GM19043 (cell line): ENCODE measurements around the gene RUNX3.

Experiments used
- ATAC-seq: cut with Tn5 transposase; IDR thresholded peaks from one replicate; pipeline ENCODE4 v1.9.1; 2021; ENCODE audit warnings: low read depth; ENCODE audit not compliant: unreplicated experiment

RUNX3 gene

DNA sequence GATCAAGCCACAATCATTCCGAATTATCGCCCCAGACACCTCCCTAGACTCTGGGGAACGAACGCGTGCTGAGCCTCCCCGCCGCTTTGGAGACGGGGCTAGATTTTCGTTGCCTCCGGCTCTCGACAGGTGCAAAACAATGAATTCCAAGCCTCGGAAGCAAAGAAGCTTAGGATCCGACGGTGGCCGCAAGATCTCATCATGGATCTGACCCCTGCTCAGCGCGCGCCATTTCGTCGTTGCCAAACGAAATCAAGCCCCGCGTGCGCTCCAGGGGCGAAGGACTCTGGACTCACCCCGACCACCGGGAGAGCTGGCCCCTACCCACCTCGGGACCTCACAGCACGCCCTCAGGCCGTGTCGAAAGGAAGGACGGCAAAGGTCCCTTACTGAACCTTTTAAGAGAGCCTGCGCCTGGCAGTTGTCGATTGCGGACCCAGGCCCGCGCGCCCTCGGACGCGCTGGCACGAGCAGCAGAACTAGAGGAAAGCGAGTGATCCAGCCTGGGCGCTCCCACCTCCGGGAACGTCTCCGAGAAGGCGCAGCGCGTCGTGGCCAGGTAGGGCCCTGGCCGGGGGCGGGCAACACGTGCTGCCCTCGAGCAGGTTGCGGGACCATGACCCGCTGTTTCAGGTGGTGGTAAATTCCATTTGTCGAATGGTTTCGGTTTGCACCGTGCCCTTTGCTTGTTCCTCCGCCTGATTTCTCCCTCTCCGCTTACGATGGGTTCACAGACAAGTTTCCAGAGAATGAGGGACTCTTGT lies 1.6 kb upstream of the RUNX3 start:
- no peak for ATAC-seq

GRCh38 chr1:24931146-24931467 lies 1.0 kb upstream of the RUNX3 start:
- ATAC-seq, result no peak

GRCh38 chr1:24929398-24930259 lies 447 bp downstream of the RUNX3 start:
- ATAC-seq, result peak; percentile 8

GRCh38 chr1:24928689-24929397 lies 1.2 kb downstream of the RUNX3 start:
- no peak for ATAC-seq

GRCh38 chr1:24927988-24928688 lies 1.9 kb downstream of the RUNX3 start:
- ATAC-seq, result no peak

DNA sequence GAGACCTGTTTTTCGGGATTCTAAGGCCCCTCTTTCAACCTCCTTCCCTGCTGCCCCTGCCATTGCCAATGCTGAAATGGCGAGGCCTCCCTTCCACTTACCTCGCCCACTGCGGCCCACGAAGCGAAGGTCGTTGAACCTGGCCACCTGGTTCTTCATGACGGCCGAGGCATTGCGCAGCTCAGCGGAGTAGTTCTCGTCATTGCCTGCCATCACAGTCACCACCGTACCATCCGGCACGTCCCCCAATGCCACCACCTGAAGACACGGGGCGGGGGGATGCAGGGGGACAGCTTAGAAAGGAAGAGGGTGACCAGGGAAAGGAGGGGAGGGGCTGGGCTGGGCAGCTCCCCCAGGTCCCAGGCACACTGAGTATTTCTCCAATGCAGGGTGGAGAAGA lies 2.6 kb downstream of the RUNX3 start:
- no peak for ATAC-seq

- no peak for ATAC-seq
Measured at GRCh38 chr1:24926563-24927249, 3.4 kb downstream of the RUNX3 start.

DNA sequence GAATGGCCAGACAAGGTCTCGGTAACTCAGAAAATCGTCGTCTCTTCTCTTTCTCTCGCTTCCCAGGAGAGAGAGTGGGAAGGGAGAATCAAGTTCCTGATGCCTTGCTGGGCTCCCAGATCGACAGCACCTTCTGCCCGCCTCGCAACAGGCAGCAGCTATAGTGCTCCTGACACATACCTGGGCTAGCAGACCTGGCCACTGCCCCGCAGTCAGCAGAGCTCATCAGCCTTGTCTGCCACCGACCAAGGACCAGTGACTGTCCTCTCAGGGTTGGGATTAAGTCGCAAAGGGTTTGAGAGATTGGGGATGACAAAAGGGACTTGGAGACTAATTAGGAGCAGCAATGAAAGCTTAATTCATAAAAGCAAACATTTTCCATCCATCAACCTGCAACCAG lies 4.1 kb downstream of the RUNX3 start:
- ATAC-seq, result no peak

DNA sequence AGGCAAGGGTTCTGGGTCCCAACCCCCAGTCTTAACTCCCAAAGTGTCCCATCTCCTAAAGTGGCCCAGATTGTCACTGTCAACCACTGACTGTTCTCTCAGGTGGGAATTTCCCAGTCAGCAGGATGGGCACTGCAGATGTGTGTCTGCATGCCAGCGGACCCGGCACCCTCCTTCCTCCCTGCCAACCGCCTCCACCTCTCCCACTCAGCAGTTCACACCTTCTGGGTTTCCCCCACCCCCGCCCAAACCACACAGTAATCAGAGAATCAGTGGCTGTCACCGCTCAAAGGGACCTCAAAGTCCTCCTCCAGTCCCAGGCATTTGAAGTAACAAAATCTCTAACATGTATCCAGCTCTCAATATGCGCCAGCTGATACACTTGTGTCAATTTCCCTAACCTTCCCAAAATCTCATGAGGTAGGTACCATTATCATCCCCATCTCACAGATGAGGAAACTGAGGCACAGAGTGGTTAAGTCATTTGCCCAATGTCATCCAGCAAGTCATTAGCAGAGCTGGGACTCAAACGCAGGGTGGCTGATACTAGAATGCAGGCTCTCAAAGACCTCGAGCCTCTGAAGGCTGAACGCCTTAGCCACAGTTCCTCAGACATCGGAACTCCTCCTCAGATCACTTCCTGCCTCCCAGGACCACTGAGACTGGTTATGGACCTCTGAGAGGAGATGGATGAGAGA lies 4.8 kb downstream of the RUNX3 start:
- ATAC-seq, result no peak

DNA sequence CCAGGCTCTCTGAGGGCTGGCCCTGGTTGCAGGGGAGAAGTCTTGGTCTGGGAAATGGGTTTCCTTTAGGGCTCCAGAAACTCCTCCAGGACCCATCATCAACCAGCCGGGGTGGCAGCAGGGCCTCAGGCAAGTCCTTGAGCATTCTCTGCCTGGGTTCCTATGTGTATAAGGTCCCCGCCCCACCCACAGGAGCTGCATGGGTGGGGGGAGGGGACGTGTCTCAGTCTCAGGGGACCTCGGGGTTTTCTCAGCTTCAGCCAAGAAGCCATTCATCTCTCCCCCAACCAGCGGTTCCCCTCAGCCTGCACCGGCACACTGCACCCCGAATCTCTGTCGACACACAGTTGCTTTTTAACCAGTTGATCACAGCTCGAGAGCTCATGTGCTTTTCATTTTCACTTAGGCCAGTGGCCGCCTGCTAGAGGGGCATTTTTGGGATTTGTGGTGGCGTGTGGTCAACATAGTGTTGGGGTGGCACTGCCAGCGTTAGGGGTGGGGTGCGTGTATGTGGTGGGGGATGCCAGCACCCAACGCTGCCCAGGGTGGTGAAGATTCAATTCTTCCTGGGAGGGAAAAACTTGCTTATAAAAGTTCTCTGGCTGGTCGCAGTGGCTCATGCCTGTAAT lies 6.5 kb downstream of the RUNX3 start:
- ATAC-seq, result no peak

- no peak for ATAC-seq
Measured at GRCh38 chr1:24921938-24922662, 8.0 kb downstream of the RUNX3 start.

GRCh38 chr1:24921412-24921811 lies 8.7 kb downstream of the RUNX3 start:
- ATAC-seq, result no peak

GRCh38 chr1:24920533-24920925 lies 9.5 kb downstream of the RUNX3 start:
- no peak for ATAC-seq

DNA sequence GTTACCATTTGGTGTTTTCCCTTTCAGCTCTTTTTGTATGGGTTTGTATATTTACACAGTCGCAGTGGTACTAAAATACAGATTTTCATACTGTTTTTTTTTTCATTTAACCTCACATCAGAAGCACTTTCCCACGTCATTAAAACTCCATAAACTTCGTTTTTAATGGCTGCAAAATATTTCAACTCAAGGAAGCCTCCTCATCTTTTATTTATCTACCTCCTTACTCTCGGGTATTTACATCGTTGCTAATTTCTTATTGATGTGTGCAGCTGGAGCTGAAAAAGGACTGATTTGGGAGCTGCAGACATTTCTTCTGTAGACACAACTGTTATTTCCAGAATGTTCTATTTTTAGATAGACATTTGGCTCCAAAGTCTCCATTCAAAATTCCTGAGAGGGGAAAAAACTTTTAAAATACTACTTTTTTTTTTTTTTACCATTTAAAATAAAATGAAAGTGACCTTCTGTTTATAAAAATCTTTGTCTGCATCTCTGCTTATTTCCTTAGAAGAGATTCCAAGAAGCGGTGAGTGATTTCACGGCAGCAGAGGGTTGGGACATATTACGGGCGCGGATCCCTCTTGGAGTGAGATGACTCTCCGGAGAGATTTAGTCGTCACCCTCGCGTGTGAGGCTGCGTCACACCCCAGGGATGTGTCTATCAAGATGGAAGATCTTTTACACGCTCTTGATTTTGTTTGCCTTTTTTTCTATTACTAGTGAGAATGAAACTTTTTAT lies 10.1 kb downstream of the RUNX3 start:
- ATAC-seq, result no peak

DNA sequence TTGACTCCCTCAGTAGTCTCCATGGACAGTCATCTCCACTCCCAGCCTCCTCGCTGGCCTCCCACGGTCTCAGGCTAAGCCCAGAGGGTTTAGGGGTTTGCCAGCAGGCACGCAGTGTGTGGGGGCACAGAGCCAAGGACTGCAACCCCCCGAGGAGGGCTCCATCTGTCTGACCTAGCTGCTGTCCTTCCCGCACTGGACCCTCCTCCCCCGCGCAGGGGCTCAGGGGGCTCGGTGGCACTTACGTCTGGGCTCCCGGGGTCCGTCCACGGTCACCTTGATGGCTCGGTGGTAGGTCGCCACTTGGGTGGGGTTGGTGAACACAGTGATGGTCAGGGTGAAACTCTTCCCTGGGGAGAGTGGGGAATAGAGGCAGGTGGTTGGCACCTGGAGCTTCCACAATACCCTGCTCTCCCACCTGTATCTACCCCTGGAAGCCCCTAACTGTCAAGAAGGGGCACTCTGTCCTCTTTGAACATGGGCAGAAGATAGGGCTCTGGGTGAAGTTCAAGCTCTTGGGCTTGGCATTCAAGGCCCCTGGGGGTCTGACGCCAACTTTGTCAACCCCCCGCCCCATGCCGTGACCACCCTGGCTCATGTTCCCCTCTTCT lies 11.0 kb downstream of the RUNX3 start:
- no peak for ATAC-seq

GRCh38 chr1:24918370-24918769 lies 11.7 kb downstream of the RUNX3 start:
- no peak for ATAC-seq

- no peak for ATAC-seq
Measured at GRCh38 chr1:24917327-24918074, 12.6 kb downstream of the RUNX3 start.
